ENCODE measurements around the gene DNM1L.

GRCh38 chr12:32789916-32790315 lies 110.8 kb downstream of the DNM1L start:
- TF ChIP-seq CTCF (IDR thresholded peaks at IDR 0.05) (no peak), POLR2AphosphoS5 (IDR thresholded peaks at IDR 0.05) (no peak)
